Measurements from ENCODE around the gene RGS8. TPM values are rescaled to one million over a fixed set of nuclear protein-coding genes. Genes with fewer than 3 reads are reported as not detected.

Gene RGS8
- total and polyA plus RNA-seq, 10 of the 15 experiments (the other 5 are each of a cell fraction or from before 2014, with no cell fraction given): 0.03 to 0.62 (median 0.33) TPM

DNA sequence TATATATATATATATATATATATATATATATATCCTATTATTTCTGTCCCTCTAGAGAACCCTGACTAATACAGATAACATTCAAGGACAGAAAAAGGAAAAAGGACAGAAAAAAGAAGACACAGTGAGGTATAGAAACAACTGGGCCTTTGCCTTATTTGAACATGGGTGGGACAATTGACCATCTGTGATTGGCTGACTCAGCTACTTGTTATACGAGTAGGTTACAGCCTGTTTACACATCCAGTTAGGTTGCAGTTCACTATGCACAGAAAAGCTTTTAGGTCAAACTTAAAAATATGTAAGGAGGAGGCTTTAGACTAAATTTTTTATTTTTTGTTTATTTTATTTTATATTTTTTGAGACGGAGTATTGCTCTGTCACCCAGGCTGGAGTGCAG lies 39.8 kb upstream of the RGS8 start:
- TF ChIP-seq ZNF274 (IDR thresholded peaks at IDR 0.05; ENCODE audit: insufficient read depth, insufficient read length) (no peak), GABPA (IDR thresholded peaks at IDR 0.05; ENCODE audit: low read depth) (no peak), NFYB (IDR thresholded peaks at IDR 0.05; ENCODE audit: insufficient read depth, low read depth, low read length) (no peak), EGR1 (IDR thresholded peaks at IDR 0.05; ENCODE audit: borderline replicate concordance in 1 of 2, low read depth in 2 of 2, low read length in 2 of 2) (no peak), KLF5 (IDR thresholded peaks at IDR 0.05; ENCODE audit: partially characterized antibody) (no peak), SUZ12 (IDR thresholded peaks at IDR 0.05; ENCODE audit: unreplicated experiment) (no peak), MYB (IDR thresholded peaks at IDR 0.05; ENCODE audit: borderline replicate concordance, low read depth, low read length) (no peak), ESRRA (IDR thresholded peaks at IDR 0.05; ENCODE audit: low read length) (no peak), WRNIP1 (IDR thresholded peaks at IDR 0.05; ENCODE audit: borderline replicate concordance, low read depth, low read length) (no peak), MXI1 (IDR thresholded peaks at IDR 0.05; ENCODE audit: low read depth, low read length) (no peak), FOXM1 (IDR thresholded peaks at IDR 0.05; ENCODE audit: low read depth, low read length) (no peak), GATAD2B (conservative IDR thresholded peaks at IDR 0.05; ENCODE audit: low read depth) (no peak), ZNF217 (IDR thresholded peaks at IDR 0.05) (no peak)
- TF ChIP-seq, protein P1, sequence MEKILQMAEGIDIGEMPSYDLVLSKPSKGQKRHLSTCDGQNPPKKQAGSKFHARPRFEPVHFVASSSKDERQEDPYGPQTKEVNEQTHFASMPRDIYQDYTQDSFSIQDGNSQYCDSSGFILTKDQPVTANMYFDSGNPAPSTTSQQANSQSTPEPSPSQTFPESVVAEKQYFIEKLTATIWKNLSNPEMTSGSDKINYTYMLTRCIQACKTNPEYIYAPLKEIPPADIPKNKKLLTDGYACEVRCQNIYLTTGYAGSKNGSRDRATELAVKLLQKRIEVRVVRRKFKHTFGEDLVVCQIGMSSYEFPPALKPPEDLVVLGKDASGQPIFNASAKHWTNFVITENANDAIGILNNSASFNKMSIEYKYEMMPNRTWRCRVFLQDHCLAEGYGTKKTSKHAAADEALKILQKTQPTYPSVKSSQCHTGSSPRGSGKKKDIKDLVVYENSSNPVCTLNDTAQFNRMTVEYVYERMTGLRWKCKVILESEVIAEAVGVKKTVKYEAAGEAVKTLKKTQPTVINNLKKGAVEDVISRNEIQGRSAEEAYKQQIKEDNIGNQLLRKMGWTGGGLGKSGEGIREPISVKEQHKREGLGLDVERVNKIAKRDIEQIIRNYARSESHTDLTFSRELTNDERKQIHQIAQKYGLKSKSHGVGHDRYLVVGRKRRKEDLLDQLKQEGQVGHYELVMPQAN (conservative IDR thresholded peaks at IDR 0.05): no peak
- Histone ChIP-seq H3K4me1 (ENCODE audit: control insufficient read depth, insufficient read depth, low read length) (no peaks in the 10 kb centered on the region), H3K4me3 (no peak overlapping the region), H4K20me1 (ENCODE audit: control insufficient read depth, insufficient read depth) (no peaks in the 10 kb centered on the region), H3K4me2 (ENCODE audit: control insufficient read depth, insufficient read depth) (no peak overlapping the region), H3K27me3 (replicated peaks in 1 of 2; ENCODE audit: control insufficient read depth in 2 of 2, insufficient read depth in 2 of 2, low read length in 1 of 2) (no peaks in the 10 kb centered on the region), H3K79me2 (ENCODE audit: control insufficient read depth, insufficient read depth, low read length) (no peaks in the 10 kb centered on the region), H3K9ac (ENCODE audit: control insufficient read depth, insufficient read depth, low read length) (no peak overlapping the region), H3K9me3 (replicated peaks; ENCODE audit: control insufficient read depth, insufficient read depth, low read length) (no peaks in the 10 kb centered on the region), H2AFZ (ENCODE audit: control insufficient read depth, low read depth, low read length) (no peak overlapping the region), H3K36me3 (ENCODE audit: control insufficient read depth in 2 of 2, insufficient read depth in 2 of 2, low read length in 1 of 2) (no peaks in the 10 kb centered on the region), H3K27ac (ENCODE audit: control insufficient read depth, insufficient read depth) (no peak overlapping the region)
- no peak for FAIRE-seq
- in situ Hi-C loops (cut with MboI): no loop called here
- intact Hi-C loops (cut with micrococcal nuclease; ENCODE audit: unreplicated experiment): no loop called here
- ChIA-PET POLR2A (no interaction called here), CTCF (no interaction called here), RAD21 (ENCODE audit: unreplicated experiment) (no interaction called here), SMC1A (ENCODE audit: uncharacterized antibody, unreplicated experiment) (interaction anchor here (0.6 to 1.5 kb wide), 5 partner anchors 14 to 75 kb away, joined by 3 to 5 read pairs (median 3); no protein-coding TSS in a partner anchor)
- no peak for ATAC-seq
- DNase-seq (ENCODE audit: low read depth, low spot score): no peak
- 74% methylated on average over 2 of the region's 2 CpGs for whole genome bisulfite sequencing (ENCODE audit: insufficient coverage, insufficient replicate concordance, low lambda C conversion rate, missing lambda C conversion rate)
- no TSS peak for BruUV-seq (replicated peaks)

Measured in GM12878 (cell line).